ENCODE results near the gene AGER.
"Not testable (repeated sequence)": the region's sequence is repeated elsewhere in the genome, so short reads cannot be mapped to it uniquely, and the experiment has no call there.

Gene AGER

GRCh38 chr6:32215617-32216016 is 31.6 kb upstream of the AGER start:
- H3K4me3 ChIP-seq (ENCODE audit: low read depth in 1 of 2, low read length in 2 of 2), result no peak overlapping the region
- H3K9me3 ChIP-seq (ENCODE audit: control insufficient read depth in 1 of 2, low read length in 2 of 2), result no peaks in the 10 kb centered on the region
- H3K9ac ChIP-seq (ENCODE audit: low read depth in 1 of 2, low read length in 2 of 2), result no peak overlapping the region
- no peaks in the 10 kb centered on the region for H3K4me1 ChIP-seq (ENCODE audit: control insufficient read depth in 1 of 2, insufficient read depth in 2 of 2, low read length in 2 of 2)
- no peaks in the 10 kb centered on the region for H3K36me3 ChIP-seq (ENCODE audit: control insufficient read depth in 1 of 2, insufficient read depth in 2 of 2, low read length in 2 of 2)
- H3K27ac ChIP-seq (ENCODE audit: low read depth, low read length), result no peak overlapping the region
- H3K27me3 ChIP-seq (ENCODE audit: control insufficient read depth in 1 of 2, insufficient read depth in 2 of 2, low read length in 2 of 2), result peaks cover 0 to 3% of the 10 kb centered on the region in 2 donors

- Histone ChIP-seq H3K4me3 (ENCODE audit: low read depth in 1 of 2, low read length in 2 of 2) (no peak overlapping the region), H3K36me3 (ENCODE audit: control insufficient read depth in 1 of 2, insufficient read depth in 2 of 2, low read length in 2 of 2) (no peaks in the 10 kb centered on the region), H3K9ac (ENCODE audit: low read depth in 1 of 2, low read length in 2 of 2) (no peak overlapping the region), H3K27me3 (ENCODE audit: control insufficient read depth in 1 of 2, insufficient read depth in 2 of 2, low read length in 2 of 2) (peaks cover 0 to under 1% of the 10 kb centered on the region in 2 donors), H3K9me3 (ENCODE audit: control insufficient read depth in 1 of 2, low read length in 2 of 2) (no peaks in the 10 kb centered on the region), H3K27ac (ENCODE audit: low read depth, low read length) (no peak overlapping the region), H3K4me1 (ENCODE audit: control insufficient read depth in 1 of 2, insufficient read depth in 2 of 2, low read length in 2 of 2) (no peaks in the 10 kb centered on the region)
Measured at GRCh38 chr6:32214126-32214525, 30.1 kb upstream of the AGER start.

GRCh38 chr6:32213649-32214048 is 29.6 kb upstream of the AGER start:
- Histone ChIP-seq H3K4me3 (ENCODE audit: low read depth in 1 of 2, low read length in 2 of 2) (no peak overlapping the region), H3K27me3 (ENCODE audit: control insufficient read depth in 1 of 2, insufficient read depth in 2 of 2, low read length in 2 of 2) (no peaks in the 10 kb centered on the region), H3K9me3 (ENCODE audit: control insufficient read depth in 1 of 2, low read length in 2 of 2) (no peaks in the 10 kb centered on the region), H3K27ac (ENCODE audit: low read depth, low read length) (no peak overlapping the region), H3K9ac (ENCODE audit: low read depth in 1 of 2, low read length in 2 of 2) (no peak overlapping the region), H3K4me1 (ENCODE audit: control insufficient read depth in 1 of 2, insufficient read depth in 2 of 2, low read length in 2 of 2) (no peaks in the 10 kb centered on the region), H3K36me3 (ENCODE audit: control insufficient read depth in 1 of 2, insufficient read depth in 2 of 2, low read length in 2 of 2) (no peaks in the 10 kb centered on the region)

GRCh38 chr6:32212076-32212760 is 28.2 kb upstream of the AGER start:
- Histone ChIP-seq H3K27ac (ENCODE audit: low read depth, low read length) (no peak overlapping the region), H3K9me3 (ENCODE audit: control insufficient read depth in 1 of 2, low read length in 2 of 2) (no peaks in the 10 kb centered on the region), H3K9ac (ENCODE audit: low read depth in 1 of 2, low read length in 2 of 2) (no peak overlapping the region), H3K36me3 (ENCODE audit: control insufficient read depth in 1 of 2, insufficient read depth in 2 of 2, low read length in 2 of 2) (no peaks in the 10 kb centered on the region), H3K4me1 (ENCODE audit: control insufficient read depth in 1 of 2, insufficient read depth in 2 of 2, low read length in 2 of 2) (no peaks in the 10 kb centered on the region), H3K27me3 (ENCODE audit: control insufficient read depth in 1 of 2, insufficient read depth in 2 of 2, low read length in 2 of 2) (no peaks in the 10 kb centered on the region), H3K4me3 (ENCODE audit: low read depth in 1 of 2, low read length in 2 of 2) (no peak overlapping the region)

GRCh38 chr6:32211432-32211831 is 27.4 kb upstream of the AGER start:
- H3K4me1 ChIP-seq (ENCODE audit: control insufficient read depth in 1 of 2, insufficient read depth in 2 of 2, low read length in 2 of 2); H3K36me3 ChIP-seq (ENCODE audit: control insufficient read depth in 1 of 2, insufficient read depth in 2 of 2, low read length in 2 of 2); H3K9ac ChIP-seq (ENCODE audit: low read depth in 1 of 2, low read length in 2 of 2); H3K9me3 ChIP-seq (ENCODE audit: control insufficient read depth in 1 of 2, low read length in 2 of 2); H3K27ac ChIP-seq (ENCODE audit: low read depth, low read length); H3K4me3 ChIP-seq (ENCODE audit: low read depth in 1 of 2, low read length in 2 of 2); H3K27me3 ChIP-seq (ENCODE audit: control insufficient read depth in 1 of 2, insufficient read depth in 2 of 2, low read length in 2 of 2): not testable (repeated sequence)

- H3K27ac ChIP-seq (ENCODE audit: low read depth, low read length), result no peak overlapping the region
- no peaks in the 10 kb centered on the region for H3K27me3 ChIP-seq (ENCODE audit: control insufficient read depth in 1 of 2, insufficient read depth in 2 of 2, low read length in 2 of 2)
- no peaks in the 10 kb centered on the region for H3K9me3 ChIP-seq (ENCODE audit: control insufficient read depth in 1 of 2, low read length in 2 of 2)
- H3K4me3 ChIP-seq (ENCODE audit: low read depth in 1 of 2, low read length in 2 of 2), result no peak overlapping the region
- H3K36me3 ChIP-seq (ENCODE audit: control insufficient read depth in 1 of 2, insufficient read depth in 2 of 2, low read length in 2 of 2), result no peaks in the 10 kb centered on the region
- H3K4me1 ChIP-seq (ENCODE audit: control insufficient read depth in 1 of 2, insufficient read depth in 2 of 2, low read length in 2 of 2), result no peaks in the 10 kb centered on the region
- no peak overlapping the region for H3K9ac ChIP-seq (ENCODE audit: low read depth in 1 of 2, low read length in 2 of 2)
Measured at GRCh38 chr6:32210191-32210601, 26.1 kb upstream of the AGER start.

GRCh38 chr6:32208996-32209395 is 24.9 kb upstream of the AGER start:
- H3K9me3 ChIP-seq (ENCODE audit: control insufficient read depth in 1 of 2, low read length in 2 of 2), result no peaks in the 10 kb centered on the region
- no peak overlapping the region for H3K4me3 ChIP-seq (ENCODE audit: low read depth in 1 of 2, low read length in 2 of 2)
- H3K36me3 ChIP-seq (ENCODE audit: control insufficient read depth in 1 of 2, insufficient read depth in 2 of 2, low read length in 2 of 2), result no peaks in the 10 kb centered on the region
- no peaks in the 10 kb centered on the region for H3K4me1 ChIP-seq (ENCODE audit: control insufficient read depth in 1 of 2, insufficient read depth in 2 of 2, low read length in 2 of 2)
- H3K27ac ChIP-seq (ENCODE audit: low read depth, low read length), result no peak overlapping the region
- no peak overlapping the region for H3K9ac ChIP-seq (ENCODE audit: low read depth in 1 of 2, low read length in 2 of 2)
- H3K27me3 ChIP-seq (ENCODE audit: control insufficient read depth in 1 of 2, insufficient read depth in 2 of 2, low read length in 2 of 2), result no peaks in the 10 kb centered on the region

GRCh38 chr6:32204268-32204715 is 20.2 kb upstream of the AGER start:
- no peaks in the 10 kb centered on the region for H3K36me3 ChIP-seq (ENCODE audit: control insufficient read depth in 1 of 2, insufficient read depth in 2 of 2, low read length in 2 of 2)
- no peaks in the 10 kb centered on the region for H3K4me1 ChIP-seq (ENCODE audit: control insufficient read depth in 1 of 2, insufficient read depth in 2 of 2, low read length in 2 of 2)
- no peaks in the 10 kb centered on the region for H3K9me3 ChIP-seq (ENCODE audit: control insufficient read depth in 1 of 2, low read length in 2 of 2)
- H3K4me3 ChIP-seq (ENCODE audit: low read depth in 1 of 2, low read length in 2 of 2), result no peak overlapping the region
- H3K27me3 ChIP-seq (ENCODE audit: control insufficient read depth in 1 of 2, insufficient read depth in 2 of 2, low read length in 2 of 2), result no peaks in the 10 kb centered on the region
- H3K9ac ChIP-seq (ENCODE audit: low read depth in 1 of 2, low read length in 2 of 2), result no peak overlapping the region
- no peak overlapping the region for H3K27ac ChIP-seq (ENCODE audit: low read depth, low read length)

- no peaks in the 10 kb centered on the region for H3K9me3 ChIP-seq (ENCODE audit: control insufficient read depth in 1 of 2, low read length in 2 of 2)
- H3K36me3 ChIP-seq (ENCODE audit: control insufficient read depth in 1 of 2, insufficient read depth in 2 of 2, low read length in 2 of 2), result no peaks in the 10 kb centered on the region
- no peak overlapping the region for H3K9ac ChIP-seq (ENCODE audit: low read depth in 1 of 2, low read length in 2 of 2)
- no peak overlapping the region for H3K4me3 ChIP-seq (ENCODE audit: low read depth in 1 of 2, low read length in 2 of 2)
- no peak overlapping the region for H3K27ac ChIP-seq (ENCODE audit: low read depth, low read length)
- H3K27me3 ChIP-seq (ENCODE audit: control insufficient read depth in 1 of 2, insufficient read depth in 2 of 2, low read length in 2 of 2), result no peaks in the 10 kb centered on the region
- no peaks in the 10 kb centered on the region for H3K4me1 ChIP-seq (ENCODE audit: control insufficient read depth in 1 of 2, insufficient read depth in 2 of 2, low read length in 2 of 2)
Measured at GRCh38 chr6:32203426-32204267, 19.6 kb upstream of the AGER start.

GRCh38 chr6:32202186-32202585 is 18.1 kb upstream of the AGER start:
- H3K4me1 ChIP-seq (ENCODE audit: control insufficient read depth in 1 of 2, insufficient read depth in 2 of 2, low read length in 2 of 2), result peaks cover 3 to 4% of the 10 kb centered on the region in 2 donors

More at GRCh38 chr6:32202186-32202585, 18.1 kb upstream of the AGER start:
- H3K9me3 ChIP-seq (ENCODE audit: control insufficient read depth in 1 of 2, low read length in 2 of 2), result no peaks in the 10 kb centered on the region
- no peak overlapping the region for H3K27ac ChIP-seq (ENCODE audit: low read depth, low read length)
- no peak overlapping the region for H3K4me3 ChIP-seq (ENCODE audit: low read depth in 1 of 2, low read length in 2 of 2)
- no peak overlapping the region for H3K9ac ChIP-seq (ENCODE audit: low read depth in 1 of 2, low read length in 2 of 2)
- H3K27me3 ChIP-seq (ENCODE audit: control insufficient read depth in 1 of 2, insufficient read depth in 2 of 2, low read length in 2 of 2), result no peaks in the 10 kb centered on the region
- no peaks in the 10 kb centered on the region for H3K36me3 ChIP-seq (ENCODE audit: control insufficient read depth in 1 of 2, insufficient read depth in 2 of 2, low read length in 2 of 2)

Measured in duodenal mucosa (tissue), 2 donors.